GM10266 (cell line): Measurements from ENCODE around the gene DENND4C.
"Not testable (repeated sequence)": the region's sequence is repeated elsewhere in the genome, so short reads cannot be mapped to it uniquely, and the experiment has no call there.

Experiments used
- DNase-seq: peaks from one replicate; pipeline ENCODE4 v3.0.0; 2012; ENCODE audit errors: extremely low spot score
- CTCF ChIP-seq: IDR thresholded peaks from 2 replicates; pipeline ENCODE4 v1.5.1; 2012; ENCODE audit warnings: mild to moderate bottlenecking, low read depth; ENCODE audit not compliant: control insufficient read depth, insufficient read depth; ENCODE audit errors: missing control alignments

The DENND4C gene

GRCh38 chr9:19408316-19408692 lies 177.8 kb downstream of the DENND4C start:
- no peak for DNase-seq
- TF ChIP-seq CTCF = no peak

- TF ChIP-seq CTCF = no peak
- peak; percentile 94 for DNase-seq
These were observed 178.4 kb downstream of the DENND4C start, which contains the start of gene ACER2 for GRCh38 chr9:19408693-19409400. TSS of gene ACER2 (plus strand) at chr9:19409009. CDS start at chr9:19409085, 76 bp downstream.

DNA sequence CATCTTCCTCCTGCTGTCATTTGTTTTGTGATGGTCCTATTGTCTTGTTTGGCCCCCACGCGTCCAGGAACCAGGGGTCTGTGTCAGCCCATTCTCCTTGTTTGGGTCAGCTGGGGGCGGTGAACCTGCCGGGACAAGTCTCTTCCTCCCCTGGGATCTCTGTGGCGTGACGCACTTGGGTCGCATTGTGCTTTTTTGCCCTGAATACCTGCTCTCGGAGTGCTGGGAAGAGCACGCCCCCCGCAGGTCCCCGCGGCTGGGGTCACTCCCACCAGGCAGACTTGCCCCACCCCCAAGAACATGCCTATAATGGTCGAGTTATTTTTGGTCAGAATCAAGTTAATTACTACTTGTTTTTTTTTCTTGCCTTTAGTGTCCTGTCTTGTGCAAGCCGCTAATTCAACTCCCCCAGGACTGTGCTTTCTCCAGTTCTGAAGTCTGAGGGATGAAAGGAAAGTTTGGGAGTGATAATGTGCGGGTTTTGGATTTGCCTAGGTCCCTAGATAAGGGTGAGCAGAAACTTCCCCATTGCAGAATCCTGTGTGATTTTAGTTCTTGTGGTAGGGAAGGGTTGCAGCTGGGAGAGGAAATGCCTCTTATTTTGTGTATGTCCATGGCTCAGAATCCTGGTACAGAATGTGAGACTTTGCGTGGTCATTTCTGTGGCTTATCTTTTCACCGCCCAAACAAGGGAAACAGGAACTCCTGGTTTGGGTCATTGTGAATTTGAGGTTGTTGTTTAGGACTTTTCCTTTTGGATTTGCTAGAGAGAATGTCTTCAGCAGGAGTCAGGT lies 179.1 kb downstream of the DENND4C start:
- no peak for DNase-seq
- no peak for TF ChIP-seq CTCF

GRCh38 chr9:19410195-19410503 lies 179.7 kb downstream of the DENND4C start:
- TF ChIP-seq CTCF = no peak

GRCh38 chr9:19410594-19410993 lies 180.1 kb downstream of the DENND4C start:
- DNase-seq = no peak
- TF ChIP-seq CTCF = no peak

More at GRCh38 chr9:19410195-19410503, 179.7 kb downstream of the DENND4C start:
- no peak for DNase-seq

- no peak for DNase-seq
- TF ChIP-seq CTCF = no peak
These were observed 180.8 kb downstream of the DENND4C start for GRCh38 chr9:19411316-19411715.

- not testable (repeated sequence) for DNase-seq
These were observed 183.0 kb downstream of the DENND4C start for GRCh38 chr9:19413456-19413855.
